ENCODE results near the gene RNF17.
"Not testable (repeated sequence)": the region's sequence is repeated elsewhere in the genome, so short reads cannot be mapped to it uniquely, and the experiment has no call there.

The RNF17 gene

DNA sequence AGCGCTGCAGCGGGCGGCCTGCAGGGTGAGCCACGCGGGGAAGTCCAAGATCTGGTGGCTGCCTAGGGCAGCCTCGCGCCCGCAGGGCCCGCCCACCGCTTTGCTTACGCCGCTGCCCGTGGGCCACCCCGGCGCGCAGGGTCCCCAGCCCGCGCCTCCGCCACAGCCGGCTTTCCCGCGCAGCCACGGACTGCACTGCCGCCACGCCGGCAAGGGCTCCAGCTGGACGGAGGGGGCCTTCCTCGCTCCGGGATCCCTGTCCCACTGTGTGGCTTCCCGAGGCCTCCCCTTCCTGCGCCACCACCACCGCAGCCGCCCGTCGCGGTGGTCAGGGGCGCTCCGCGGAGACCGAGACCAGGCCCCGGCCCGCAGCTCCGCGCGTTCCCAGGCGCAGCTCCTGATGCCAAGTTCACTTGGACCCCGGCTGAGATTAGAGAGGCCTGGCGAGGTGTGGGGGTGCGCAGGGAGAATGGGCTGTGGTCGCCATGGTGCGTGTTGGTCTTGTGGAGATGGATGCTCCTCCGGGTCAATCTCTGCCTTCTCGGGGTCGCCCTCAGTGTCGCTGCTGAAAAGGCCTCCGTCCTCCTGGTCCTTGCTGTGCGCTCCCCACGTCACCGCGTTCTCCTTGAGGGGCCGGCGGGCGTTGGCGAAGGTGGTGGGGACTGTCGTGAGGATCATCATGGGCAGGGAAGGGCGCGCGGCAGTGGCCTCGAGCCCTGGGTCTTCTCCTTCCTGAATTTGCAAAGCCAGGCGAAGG, 17.9 kb upstream of the RNF17 start:
- DNase-seq: no peak

DNA sequence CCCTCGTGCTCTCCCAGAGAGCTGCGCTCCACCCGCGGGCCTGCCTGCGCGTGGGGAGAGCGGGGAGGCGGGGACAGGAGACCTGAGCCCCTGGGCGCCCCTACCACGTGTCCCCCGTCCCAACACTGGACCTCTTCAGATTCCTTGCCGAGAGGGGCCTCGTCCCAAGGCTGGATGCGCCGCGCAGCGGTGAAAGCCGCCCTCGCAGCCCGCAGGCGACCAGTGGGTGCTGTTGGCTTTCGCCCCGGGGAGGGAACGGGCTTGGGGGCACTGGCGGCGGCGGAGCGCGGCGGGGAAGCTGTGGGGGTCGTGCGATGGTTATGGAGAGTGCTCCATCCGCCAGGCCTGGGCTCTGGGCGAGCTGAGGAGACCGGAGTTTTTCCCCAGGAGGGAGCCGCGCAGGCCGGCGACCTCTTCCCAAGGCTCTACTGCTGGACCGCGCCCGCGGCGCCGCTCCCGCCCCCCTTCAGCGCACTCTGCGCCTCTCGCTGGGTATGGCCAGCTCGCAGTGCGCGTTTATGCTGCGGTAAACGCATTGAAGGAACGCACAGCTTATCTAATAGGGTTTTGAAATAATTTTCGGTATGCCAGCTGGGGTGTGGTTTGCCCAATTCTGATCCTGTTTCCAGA, 17.2 kb upstream of the RNF17 start:
- no peak for DNase-seq

DNA sequence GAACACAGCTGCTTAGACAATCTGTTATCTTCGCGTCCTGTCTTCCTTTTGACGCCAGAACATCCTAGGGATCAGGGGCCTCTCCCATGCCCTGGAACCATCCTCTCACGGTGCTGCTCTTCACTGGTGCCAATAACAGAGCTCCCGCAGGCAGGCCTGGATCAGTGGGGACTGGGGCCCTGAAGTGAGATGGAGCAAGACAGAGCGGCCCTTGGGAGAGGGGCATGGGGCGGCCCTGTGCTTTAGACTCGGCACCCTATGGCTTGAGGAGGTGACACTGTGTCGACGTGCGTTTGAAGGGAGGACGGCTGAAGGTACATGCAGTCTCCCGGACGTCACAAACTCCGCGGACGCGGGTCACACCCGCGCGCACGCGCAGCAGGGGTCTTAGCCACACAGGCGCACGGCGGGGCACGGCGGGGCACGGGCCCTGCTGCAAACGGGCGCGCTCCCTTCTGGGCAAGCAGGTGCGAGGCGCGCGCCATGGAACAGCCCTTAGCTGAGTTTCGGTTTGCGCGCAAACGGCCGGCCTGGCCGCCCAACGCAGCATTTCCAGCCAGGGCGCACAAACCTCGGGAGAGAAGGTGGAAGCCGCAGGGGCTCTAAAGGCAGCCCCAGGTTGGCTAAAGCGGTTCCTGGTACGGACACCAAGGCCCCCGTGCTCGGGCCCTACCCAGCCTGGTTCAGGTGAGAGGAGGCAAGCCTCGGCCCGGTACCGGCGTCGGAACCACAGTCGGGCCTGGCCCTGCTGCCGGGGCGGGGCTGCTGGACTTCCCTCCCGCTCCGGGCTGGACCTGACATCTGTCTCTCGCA, 16.5 kb upstream of the RNF17 start:
- DNase-seq: peak; percentile 46

DNA sequence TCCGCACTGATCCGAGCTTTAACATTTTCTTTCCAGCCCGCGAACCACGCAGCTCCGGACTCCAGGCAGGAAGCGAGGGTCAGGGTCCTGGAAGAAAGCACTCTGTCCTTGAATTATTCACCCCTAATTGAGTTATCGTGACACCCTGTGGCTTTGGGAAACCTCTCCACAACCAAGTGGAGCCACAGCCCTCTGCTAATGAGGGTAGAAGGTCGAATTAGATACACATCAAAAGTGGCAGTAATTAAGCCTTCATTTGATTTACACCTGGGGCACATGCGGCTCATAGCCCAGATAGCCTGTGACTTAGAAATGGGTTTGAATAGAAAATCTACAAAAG, 15.9 kb upstream of the RNF17 start:
- no peak for DNase-seq

DNA sequence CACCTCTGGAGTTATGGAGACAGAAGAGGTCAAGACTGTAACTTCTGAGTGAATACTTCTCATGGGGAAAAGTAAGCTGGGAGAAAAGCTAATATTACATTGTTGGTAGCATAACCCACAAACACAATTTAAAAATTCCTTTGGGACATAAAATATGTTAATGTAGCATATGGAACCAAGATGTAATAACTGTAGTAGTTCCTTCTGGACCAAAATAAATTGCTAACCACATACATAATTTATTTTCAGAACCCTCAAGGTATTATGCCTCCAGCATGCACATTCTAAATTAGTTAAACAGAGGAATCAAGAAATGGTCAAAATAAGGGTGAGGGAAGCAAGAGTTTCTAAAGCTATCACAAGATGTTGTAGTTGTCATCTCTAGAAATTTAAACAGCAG, 4.8 kb upstream of the RNF17 start:
- DNase-seq: no peak

DNA sequence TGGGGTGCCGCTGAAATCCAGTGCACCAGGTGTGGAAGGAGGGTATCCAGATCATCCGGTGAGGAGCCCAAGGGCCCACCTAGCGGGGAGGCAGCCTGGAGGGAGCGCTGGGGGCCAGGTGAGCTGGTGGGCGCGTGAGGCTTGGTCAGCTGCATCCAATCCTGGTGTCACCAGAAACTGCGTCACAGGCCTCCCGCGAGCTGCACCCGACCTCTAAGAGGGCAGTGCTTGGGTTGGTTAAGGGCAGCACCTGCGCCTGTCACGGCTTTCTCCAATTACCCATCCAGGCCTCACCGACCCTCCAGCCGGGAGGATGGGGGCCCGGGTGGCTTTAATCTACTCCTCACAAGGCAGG, 284 bp downstream of the RNF17 start:
- no peak for DNase-seq

DNA sequence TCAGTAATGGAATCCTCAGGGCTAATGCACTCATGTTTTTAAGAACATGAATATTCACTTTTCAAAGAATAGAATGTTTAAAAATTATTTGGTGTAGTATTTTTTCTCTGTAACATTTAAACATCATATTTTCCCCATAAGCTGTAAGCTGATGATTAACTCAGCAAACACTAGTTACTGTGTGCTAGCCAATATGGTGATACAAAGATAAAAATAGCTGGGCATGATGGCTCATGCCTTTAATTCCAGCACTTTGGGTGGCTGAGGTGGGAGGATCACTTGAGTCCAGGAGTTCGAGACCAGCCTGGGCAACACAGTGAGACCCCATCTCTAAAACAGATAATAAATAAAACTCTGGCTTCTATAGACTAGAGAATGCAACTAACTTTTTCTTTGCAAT, 13.2 kb downstream of the RNF17 start:
- DNase-seq: no peak

DNA sequence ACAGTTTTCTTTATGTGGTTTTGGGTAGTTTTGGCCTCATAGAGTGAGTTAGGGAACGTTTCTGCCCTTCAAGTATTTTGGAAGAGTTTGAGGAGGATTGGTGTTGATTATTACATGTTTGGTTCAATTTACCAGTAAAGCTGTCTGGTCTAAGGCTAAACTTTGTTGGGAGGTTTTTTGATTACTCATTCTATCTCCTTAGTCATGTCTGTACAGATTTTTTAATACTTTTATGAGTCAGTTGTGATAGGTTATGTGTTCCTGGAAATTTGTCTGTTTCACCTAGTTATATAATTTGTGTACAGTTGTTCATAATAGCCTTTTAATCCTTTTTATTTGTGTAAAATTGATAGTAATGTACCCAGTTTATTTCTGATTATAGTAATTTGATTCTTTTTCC, 20.4 kb downstream of the RNF17 start:
- no peak for DNase-seq

DNA sequence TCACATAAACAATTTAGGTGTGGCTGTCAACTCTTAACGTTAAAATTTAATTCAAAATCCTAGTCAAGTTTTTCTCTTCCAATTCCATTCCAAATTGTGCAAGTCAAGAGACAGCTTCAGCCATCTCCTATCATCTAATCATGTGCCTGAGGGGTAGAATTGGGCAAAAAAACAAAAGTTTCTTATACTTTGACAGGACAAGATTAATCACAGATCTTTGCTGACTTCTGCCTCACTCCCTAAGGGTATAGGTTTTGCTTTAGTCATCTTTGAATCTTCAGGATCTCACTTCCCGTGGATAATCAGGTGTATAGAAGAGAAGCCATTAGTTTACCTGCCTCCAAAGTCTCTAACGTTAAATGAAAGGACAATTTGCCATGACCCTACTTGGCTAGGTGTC, 24.6 kb downstream of the RNF17 start:
- no peak for DNase-seq

DNA sequence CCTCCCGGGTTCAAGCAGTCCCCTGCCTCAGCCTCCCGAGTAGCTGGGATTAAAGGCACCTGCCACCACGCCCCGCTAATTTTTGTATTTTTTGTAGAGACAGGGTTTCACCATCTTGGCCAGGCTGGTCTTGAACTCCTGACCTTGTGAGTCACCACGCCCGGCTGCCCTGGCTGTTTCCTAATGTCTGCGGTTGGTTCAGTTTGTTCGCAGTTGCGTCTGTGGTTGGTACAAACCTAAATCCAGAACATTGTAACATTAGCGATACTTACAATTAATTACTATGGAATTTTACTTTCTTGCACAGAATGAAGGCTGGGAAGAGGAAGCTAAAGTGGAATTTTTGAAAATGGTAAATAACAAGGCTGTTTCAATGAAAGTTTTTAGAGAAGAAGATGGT, 38.1 kb downstream of the RNF17 start:
- no peak for DNase-seq

DNA sequence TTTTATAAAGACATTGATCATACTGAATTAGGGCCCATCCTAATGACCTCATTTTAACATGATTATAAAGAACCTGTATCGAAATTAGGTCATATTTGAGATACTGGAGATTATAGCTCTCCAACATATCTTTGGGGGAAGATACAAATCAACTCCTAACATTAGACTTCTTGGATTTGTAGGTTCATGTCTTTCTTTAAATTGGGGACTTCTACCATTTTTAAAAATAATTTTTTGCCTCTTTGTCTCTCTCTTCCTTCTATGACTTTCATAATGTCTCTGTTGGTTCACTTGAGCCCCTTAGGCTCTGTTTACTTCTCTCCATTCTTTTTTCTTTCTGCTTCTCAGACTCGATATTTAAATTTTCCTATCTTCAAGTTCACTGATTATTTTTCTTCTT, 57.2 kb downstream of the RNF17 start:
- no peak for DNase-seq

DNA sequence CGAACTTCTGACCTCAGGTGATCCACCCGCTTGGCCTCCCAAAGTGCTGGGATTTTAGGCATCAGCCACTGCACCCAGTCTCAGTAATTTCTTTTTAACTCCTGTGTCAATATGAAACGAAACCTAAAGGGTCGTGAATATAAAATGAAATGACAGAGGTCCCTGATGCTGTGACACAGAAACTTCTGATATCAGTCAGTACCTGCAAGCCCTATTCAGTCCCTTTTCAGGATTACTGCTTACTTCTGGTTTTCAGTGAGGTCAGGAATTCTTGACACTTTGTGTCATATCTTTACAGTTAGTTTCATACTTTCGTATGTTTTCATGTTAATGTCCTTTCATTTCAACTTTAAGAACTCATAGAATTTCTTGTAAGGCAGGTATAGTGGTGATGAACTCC, 58.7 kb downstream of the RNF17 start:
- no peak for DNase-seq

DNA sequence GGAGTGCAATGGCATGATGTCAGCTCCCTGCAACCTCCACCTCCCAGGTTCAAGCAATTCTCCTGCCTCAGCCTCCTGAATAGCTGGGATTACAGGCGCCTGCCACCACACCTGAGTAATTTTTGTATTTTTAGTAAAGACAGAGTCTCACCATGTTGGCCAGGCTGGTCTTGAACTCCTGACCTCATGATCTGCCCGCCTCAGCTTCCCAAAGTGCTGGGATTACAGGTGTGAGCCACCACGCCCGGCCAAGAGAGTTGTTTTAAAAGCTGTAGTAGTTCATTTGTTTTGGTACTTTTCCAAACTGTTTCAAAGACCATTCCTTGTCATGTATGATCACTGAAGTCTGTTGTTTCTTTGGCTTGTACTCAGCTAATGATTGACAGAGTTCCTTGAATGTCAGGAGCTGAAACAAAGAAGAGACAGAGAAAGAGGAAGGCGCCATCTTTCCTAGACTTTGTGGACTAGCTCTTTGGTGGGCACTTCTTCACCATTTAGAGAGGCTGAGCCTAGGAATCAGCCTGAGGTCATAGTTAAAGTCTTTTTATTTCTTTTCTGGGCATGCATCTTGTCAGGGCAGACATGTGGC, 59.2 kb downstream of the RNF17 start:
- DNase-seq: not testable (repeated sequence)

DNA sequence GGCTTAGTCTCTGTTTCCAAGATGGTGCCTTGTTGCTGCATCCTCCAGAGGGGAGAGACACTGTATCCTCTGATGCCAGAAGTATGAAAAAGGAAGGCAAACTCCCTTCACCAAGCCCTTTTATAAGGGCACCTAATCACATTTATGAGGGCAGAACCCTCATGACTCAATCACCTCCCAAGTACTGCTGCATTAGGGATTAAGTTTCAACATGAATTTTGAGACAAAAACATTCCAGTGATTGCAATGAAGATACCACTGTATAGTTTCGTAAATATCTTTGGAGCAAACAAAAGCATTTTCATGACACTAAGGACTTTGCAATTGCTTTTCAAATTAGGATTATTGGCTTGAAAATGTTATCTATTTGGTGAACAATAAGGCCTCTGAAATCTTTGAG, 63.8 kb downstream of the RNF17 start:
- DNase-seq: no peak

DNA sequence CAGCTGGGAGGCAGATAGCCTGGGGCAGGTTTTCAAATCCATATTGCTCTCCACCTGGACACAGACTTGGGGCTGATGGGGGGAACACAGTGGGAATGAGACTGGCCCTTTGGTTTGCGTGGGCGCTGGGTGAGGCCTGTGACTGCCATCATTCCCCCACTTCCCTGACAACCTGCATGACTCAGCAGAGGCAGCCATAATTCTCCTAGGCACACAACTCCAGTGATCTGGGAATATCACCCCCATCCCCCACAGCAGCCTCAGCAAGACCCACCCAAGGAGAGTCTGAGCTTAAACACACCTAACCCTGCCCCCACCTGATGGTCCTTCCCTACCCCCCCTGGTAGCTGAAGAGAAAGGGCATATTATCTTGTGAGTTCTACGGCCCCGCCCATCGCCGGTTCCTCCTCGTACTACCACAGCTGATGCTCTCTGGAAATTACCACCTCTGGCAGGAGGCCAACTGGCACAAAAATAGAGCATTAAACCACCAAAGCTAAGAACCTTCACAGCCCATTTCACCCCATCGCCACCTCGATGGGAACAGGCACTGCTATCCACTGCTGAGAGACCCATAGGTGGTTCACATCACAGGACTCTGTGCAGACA, 71.0 kb downstream of the RNF17 start:
- peak; percentile 2 for DNase-seq

DNA sequence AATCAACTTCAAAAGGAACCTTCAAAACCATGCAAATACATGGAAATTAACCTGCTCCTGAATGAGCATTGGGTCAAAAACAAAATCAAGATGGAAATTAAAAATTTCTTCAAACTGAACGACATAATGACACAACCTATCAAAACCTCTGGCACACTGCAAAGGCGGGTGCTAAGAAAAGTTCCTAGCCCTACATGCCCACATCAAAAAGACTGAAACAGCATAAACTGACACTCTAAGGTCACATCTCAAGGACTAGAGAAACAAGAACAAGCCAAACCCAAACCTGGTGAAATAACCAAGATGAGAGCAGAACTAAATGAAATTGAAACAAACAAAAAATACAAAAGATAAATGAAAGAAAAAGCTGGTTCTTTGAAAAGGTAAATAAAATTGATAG, 73.6 kb downstream of the RNF17 start:
- not testable (repeated sequence) for DNase-seq

DNA sequence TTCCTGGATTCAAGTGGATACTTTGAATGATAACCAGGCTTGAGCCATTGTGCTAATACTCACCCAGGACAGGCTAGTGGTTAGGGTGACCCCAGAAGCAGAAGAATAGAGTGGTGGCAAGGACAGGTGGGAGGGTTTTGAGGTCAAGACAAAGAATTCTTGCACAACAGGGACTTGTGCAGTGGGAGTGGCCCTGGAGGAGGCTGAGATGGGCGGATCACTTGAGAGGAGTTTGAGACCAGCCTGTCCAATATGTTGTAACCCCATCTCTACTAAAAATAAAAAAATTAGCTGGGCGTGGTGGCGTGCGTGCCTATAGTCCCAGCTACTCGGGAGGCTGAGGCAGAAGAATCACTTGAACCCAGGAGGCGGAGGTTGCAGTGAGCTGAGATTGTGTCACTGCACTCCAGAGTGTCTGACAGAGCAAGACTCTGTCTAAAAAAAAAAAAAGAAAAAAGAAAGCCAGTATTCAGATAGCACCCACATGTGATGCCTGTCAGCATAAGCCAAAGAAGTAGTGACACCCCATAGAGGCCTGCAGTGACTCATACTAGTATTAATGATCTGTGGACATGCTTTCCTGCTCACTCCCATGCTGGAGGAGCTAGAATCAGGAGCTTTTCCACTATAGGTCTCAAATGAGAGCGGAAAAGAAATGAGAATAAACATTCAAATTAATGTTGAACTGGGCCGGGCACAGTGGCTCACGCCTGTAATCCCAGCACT, 78.7 kb downstream of the RNF17 start:
- DNase-seq: no peak

DNA sequence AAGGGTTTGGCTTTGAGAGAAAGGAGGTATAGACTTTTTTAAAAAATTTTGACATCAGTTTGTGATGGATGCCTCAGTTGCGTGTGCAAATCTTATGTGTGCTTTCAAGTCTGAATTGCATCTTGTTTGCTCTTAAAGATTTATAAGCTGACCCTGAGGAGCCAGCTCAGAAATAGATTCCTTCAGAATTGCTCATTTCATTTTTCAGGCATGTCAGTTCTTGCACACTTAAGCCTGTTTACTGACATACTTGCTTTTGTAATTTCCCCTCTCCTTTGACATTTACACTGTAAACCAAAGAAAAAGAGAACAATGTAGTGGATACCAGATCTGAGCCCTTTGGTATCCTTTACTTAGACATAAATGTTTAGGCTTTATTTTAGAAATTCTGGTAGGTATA, 87.6 kb downstream of the RNF17 start:
- DNase-seq: no peak

DNA sequence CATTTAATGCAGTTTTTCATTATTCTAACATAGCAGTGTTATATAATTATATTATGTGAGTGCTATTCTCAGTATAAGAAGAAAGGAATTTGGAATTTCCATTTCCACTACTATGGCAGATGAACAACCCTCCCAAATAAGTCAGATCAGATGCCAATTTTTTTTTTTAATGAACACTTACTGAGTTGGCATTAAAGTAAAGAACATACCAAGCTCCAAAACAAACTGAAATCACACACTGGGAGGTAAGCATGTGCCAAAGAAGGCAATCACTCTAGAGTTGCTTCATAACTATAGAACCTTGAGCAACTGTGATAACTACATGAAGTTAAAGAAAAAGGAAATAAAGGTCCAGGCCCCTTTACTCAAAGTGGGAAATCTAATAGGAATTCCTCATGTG, 90.3 kb downstream of the RNF17 start:
- no peak for DNase-seq

DNA sequence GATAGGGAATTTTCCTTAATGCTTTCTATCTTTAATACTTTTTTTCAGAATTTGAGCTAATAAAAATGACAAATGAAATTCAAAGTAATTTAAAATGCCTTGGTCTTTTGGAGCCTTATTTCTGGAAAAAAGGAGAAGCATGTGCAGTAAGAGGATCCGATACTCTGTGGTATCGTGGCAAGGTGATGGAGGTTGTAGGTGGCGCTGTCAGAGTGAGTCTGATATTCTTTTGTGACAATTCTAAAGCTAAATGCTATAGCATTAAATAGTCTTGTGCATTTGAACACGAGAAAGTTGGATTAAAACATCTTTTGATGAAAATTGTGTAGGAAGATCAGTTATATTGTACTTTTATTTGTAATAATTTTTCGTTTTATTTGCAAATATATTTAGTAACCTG, 95.0 kb downstream of the RNF17 start:
- DNase-seq: no peak

DNA sequence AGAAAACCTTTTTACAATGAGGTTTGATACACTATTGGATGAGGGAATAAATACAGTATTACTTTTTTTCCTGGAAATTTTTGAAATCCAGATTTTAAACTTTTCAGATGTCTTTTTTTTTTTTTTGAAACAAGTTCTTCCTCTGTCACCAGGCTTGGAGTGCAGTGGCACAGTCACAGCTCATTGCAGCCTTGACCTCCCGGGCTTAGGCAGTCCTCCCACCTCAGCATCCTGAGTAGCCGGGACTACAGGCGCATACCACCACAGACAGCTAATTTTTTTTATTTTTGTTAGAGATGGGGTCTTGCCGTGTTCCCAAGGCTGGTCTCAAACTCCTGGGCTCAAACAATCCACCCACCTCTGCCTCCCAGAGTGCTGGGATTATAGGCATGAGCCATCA, 96.8 kb downstream of the RNF17 start:
- no peak for DNase-seq

DNA sequence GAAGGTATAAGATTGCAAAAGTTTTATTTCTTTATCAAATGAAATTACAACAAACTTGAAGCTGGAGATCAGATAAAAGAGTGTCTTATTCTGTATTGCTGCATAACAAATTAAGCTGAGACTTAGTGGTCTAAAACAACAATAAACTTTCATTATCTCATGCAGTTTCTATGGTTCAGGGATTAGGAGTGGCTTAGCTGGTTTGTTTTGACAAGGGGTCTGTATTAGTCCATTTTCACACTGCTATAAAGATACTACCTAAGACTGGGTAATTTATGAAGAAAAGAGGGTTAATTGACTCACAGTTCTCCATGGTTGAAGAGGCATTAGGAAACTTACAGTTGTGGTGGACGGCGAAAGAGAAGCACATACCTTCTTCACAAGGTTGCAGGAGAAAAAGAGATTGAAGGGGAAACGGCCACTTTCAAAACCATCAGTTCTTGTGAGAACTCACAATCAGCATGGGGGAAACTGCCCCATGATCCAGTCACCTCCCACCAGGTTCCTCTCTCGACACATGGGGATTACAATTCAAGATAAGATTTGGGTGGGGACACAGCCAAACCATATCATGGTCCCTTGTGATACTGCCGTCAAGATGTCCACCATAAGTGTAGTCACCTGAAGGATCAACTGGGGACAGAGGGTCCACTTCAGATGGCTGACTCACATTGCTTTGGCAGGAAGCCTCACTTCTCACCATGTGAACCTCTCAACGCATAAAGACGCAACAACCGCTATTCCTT, 97.8 kb downstream of the RNF17 start:
- DNase-seq: no peak
